IPS-18c (cell line): ENCODE measurements around the gene PRKCA.

Experiments
- H3K4me3 ChIP-seq: 2 replicates; pipeline ENCODE4 v1.7.0; 2013; ENCODE audit warnings: low read depth, mild to moderate bottlenecking, low read length, moderate library complexity; ENCODE audit not compliant: insufficient read depth
- H3K9me3 ChIP-seq: one replicate; pipeline ENCODE4 v1.6.1; 2013; ENCODE audit warnings: mild to moderate bottlenecking, low read length, moderate library complexity; ENCODE audit not compliant: control insufficient read depth, insufficient read depth

Gene PRKCA

DNA sequence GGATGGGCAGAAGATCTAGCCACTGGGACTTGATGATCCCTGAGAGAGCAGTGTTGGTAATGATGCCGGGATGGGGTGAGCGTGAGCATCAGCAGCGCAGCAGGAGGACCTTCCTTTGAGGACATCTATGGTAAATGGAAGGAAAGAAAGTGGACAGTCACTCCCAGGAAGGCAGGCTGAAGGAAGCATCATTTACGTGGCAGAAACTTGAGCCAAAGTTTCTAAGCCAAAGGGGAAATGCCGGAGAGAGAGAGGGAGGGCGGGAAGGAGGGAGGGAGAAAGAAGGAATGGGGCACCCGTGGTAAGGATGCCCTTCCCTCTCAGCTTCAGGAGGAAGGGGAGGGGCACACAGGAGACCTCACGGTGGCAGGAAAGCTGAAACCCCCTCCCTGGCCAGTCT lies 446.2 kb downstream of the PRKCA start:
- Histone ChIP-seq H3K9me3 (no peaks in the 10 kb centered on the region), H3K4me3 (no peak overlapping the region)

DNA sequence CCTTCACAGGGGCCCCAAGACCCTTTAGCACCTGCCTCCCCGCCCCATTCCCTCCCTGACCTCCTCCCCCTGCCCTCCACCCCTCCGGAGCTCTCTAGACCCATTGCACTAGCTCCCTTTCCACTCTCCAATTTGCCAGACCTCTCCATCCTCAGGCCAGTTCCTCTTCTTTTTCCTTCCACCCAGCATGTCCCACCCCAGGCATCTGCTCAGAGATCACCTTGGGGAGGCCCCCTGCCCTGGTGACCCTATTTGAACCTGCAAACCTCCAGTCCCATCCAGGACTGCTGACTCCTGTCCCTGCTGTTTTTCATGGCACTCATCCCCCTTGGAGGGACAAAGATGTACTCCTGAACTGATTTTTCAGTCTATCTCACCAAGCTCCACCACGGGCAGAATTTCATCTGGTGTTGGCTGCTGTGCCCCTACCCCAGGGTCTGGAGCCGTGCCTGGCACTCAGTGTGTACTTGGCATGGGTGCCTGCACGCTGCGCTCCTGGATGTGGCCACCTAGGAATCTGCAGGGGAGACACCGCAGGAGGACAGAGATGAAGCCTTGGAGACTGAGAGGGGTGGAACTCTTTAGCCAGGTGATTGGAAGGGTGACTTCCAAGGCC lies 446.9 kb downstream of the PRKCA start:
- Histone ChIP-seq H3K4me3 (no peak overlapping the region), H3K9me3 (no peaks in the 10 kb centered on the region)

DNA sequence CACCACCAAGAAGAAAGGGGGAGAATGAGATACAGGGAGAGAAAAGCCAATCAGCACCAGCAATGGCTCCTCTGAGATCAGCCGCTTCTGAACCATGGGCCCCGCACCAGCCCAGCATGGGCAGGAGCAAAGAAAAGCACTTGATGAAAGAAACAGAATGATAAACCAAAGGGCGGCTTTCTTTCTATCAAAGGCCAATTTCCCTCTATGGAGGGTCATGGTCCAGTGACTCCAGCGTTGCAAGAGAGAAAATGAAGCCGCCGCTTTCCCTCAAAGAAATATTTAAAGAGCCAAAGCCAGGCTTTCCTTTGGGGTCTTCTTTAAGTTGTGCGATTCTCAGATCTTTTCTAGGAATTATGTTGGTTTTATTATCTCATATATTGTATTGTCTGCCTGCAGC lies 447.7 kb downstream of the PRKCA start:
- H3K4me3 ChIP-seq, result no peak overlapping the region
- H3K9me3 ChIP-seq, result peaks cover 2% of the 10 kb centered on the region

GRCh38 chr17:66750781-66751543 lies 448.5 kb downstream of the PRKCA start:
- Histone ChIP-seq H3K9me3 (peaks cover 2% of the 10 kb centered on the region), H3K4me3 (no peak overlapping the region; the same call in 1 of the 2 replicates)

GRCh38 chr17:66751771-66752170 lies 449.4 kb downstream of the PRKCA start:
- peaks cover 2% of the 10 kb centered on the region for H3K9me3 ChIP-seq

DNA sequence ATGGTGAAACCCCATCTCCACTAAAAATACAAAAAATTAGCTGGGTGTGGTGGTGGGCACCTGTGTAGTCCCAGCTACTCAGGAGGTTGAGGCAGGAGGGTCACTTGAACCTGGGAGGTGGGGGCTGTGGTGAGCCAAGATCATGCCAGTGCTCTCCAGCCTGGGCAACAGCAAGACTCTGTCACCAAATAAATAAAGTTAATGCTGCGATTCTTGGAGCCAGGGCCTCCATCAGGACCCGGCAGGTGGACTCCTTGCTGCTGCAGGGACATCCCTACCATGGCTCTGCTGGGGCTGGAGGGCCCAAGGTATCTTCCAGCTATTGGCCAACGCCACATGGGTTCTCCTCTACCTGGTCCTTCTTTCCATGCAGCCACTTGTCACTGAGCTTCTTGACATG lies 450.0 kb downstream of the PRKCA start:
- peaks cover 2% of the 10 kb centered on the region for H3K9me3 ChIP-seq
- H3K4me3 ChIP-seq, result no peak overlapping the region

More at GRCh38 chr17:66751771-66752170, 449.4 kb downstream of the PRKCA start:
- H3K4me3 ChIP-seq, result no peak overlapping the region

GRCh38 chr17:66753126-66753920 lies 450.9 kb downstream of the PRKCA start:
- H3K4me3 ChIP-seq, result no peak overlapping the region
- H3K9me3 ChIP-seq, result peaks cover 2% of the 10 kb centered on the region

GRCh38 chr17:66755101-66755943 lies 452.9 kb downstream of the PRKCA start:
- peaks cover 2% of the 10 kb centered on the region for H3K9me3 ChIP-seq
- H3K4me3 ChIP-seq, result no peak overlapping the region

- H3K4me3 ChIP-seq, result no peak overlapping the region
- peaks cover 2% of the 10 kb centered on the region for H3K9me3 ChIP-seq
Measured at GRCh38 chr17:66755944-66756290, 453.5 kb downstream of the PRKCA start.

DNA sequence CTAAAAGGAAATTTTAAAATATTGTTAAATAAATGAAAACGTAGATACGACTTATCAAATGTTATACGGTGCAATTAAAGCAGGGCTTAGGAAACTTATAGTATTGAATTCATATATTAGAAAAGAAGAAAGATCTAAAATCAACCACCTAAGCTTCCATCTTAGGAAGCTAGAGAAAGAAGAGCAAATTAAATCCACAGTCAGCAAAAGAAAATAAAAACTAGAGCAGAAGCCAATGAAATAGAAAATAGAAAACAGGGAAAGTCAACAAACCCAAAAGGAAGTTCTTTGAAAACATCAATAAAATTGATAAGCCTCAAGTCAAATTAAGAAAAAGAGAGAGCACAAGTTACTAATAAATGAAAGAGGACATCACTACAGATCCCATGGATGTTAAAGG lies 457.9 kb downstream of the PRKCA start:
- no peaks in the 10 kb centered on the region for H3K9me3 ChIP-seq
- no peak overlapping the region for H3K4me3 ChIP-seq

DNA sequence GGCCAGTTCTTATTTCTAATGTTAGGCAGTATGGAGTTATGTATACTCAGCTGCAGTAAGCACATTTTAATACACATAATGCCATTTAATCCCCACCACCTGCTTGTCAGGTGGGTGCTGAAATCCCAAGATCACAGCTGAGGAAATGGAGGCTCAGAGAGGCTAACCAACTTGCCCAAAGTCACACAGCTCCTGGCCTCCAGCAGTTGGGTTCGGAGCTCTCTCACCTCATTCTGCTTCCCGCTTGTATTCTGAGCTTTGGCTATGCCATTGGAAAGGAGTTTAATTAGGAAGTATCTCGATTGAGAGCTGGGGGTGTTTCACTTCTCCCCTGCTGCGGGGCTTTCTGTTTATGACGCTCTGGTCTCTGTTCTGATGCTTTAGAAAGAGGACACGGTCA lies 459.9 kb downstream of the PRKCA start:
- H3K9me3 ChIP-seq, result no peaks in the 10 kb centered on the region
- no peak overlapping the region for H3K4me3 ChIP-seq

GRCh38 chr17:66763056-66763455 lies 460.6 kb downstream of the PRKCA start:
- no peak overlapping the region for H3K4me3 ChIP-seq
- H3K9me3 ChIP-seq, result no peaks in the 10 kb centered on the region

- Histone ChIP-seq H3K4me3 (no peak overlapping the region), H3K9me3 (no peaks in the 10 kb centered on the region)
Measured at GRCh38 chr17:66764506-66764905, 462.1 kb downstream of the PRKCA start.

DNA sequence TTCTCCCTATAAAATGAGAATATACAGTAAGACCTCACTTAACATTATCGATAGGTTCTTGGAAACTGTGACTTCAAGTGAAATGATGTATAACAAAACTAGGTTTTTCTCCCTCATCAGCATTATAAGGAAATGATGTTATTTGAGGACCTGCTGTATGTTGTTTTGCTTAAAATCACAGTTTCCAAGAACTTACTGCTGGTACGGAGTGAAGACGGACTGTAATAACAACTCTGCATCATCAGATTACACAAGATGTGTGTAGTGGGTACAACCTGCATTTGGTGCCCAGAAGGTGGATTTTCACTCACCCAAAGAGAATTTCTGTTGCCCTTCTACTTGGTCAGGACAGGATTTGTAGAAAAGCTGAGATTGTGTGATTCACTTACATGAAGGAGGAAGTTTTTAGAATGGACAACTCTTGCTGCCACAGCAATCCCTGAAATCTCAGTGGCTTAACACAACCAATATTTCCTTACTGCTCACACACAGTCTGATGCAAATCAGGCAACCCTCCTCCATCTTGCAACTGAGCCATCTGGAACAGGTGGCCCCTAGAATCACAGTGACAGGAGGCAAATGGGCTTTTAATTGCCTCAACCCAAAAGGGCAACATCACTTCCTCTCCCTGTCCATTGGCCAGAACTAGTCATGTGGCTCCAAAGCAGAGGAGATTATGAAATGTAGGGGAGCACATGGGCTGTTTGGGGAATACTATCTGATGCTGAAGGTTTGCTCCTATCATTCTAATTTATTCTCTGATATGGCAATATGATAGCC lies 464.9 kb downstream of the PRKCA start:
- H3K4me3 ChIP-seq, result no peak overlapping the region

DNA sequence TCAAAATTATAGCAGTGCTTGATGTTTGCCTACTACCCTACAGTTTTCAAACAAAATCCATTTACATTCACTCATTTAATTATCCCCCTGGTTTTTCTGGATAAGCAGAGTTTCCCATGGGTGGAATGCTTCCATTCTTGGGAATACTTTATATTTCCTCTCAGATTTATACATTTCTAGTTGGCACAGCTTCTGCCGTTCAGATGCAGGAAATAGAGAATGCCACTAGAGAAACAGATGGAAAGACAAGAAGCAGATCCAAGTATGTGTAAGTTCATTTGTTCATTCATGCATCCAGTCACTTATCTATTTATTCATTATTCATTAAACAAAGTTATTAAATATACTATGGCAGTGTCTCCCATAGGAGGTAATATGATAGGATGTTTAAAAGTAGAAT lies 467.5 kb downstream of the PRKCA start:
- no peak overlapping the region for H3K4me3 ChIP-seq
- no peaks in the 10 kb centered on the region for H3K9me3 ChIP-seq

More for the DNA sequence above, 464.9 kb downstream of the PRKCA start:
- no peaks in the 10 kb centered on the region for H3K9me3 ChIP-seq

DNA sequence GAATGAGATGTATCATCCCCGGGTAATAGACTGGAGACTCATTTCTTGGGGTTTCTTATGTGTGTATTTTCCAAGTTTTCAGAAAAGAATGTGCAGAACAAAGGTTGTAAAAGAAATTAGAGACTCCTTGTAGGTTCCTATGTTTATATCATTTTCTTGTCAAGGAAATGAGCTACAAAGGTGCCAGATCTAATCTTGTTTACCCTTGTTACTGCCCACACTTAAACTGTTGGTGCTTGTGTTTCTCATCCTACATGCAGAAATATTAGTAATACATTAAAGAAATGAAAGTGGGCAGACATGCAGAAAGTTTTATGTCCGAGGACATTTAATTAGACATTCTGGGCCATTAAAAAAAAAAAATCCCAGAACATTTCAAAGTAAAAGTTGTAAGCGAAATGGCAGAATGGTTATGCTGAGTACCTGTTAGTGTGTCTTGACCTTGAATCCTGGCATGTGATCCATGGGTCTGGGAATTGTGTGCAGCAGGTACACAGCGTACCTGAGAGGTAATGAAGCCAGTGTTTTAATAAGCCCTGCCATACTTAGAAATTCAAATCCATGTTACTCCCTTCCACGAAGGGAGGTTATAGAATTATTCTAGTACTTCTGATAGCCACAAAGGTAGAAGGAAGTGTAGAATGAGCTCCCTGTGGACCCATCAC lies 469.9 kb downstream of the PRKCA start:
- Histone ChIP-seq H3K9me3 (no peaks in the 10 kb centered on the region), H3K4me3 (no peak overlapping the region)
